ENCODE results near the gene MSTN.

The MSTN gene

GRCh38 chr2:190062601-190063000 lies at the start of gene MSTN:
Gene MSTN, minus strand, starts transcription at chr2:190062729. Its CDS starts 133 bp downstream, at chr2:190062596.
- no peak for DNase-seq (ENCODE audit: low read depth in 2 of 2, low spot score in 1 of 2)

- no peak for DNase-seq (ENCODE audit: low read depth in 2 of 2, low spot score in 1 of 2)
These were observed 48.6 kb upstream of the MSTN start for GRCh38 chr2:190111166-190111565.

GRCh38 chr2:190110699-190111098 lies 48.2 kb upstream of the MSTN start:
- no peak for DNase-seq (ENCODE audit: low read depth in 2 of 2, low spot score in 1 of 2)

GRCh38 chr2:190110131-190110530 lies 47.6 kb upstream of the MSTN start:
- no peak for DNase-seq (ENCODE audit: low read depth in 2 of 2, low spot score in 1 of 2)

GRCh38 chr2:190107409-190107808 lies 44.9 kb upstream of the MSTN start:
- no peak for DNase-seq (ENCODE audit: low read depth in 2 of 2, low spot score in 1 of 2)

- no peak for DNase-seq (ENCODE audit: low read depth in 2 of 2, low spot score in 1 of 2)
These were observed 44.3 kb upstream of the MSTN start for GRCh38 chr2:190106783-190107182.

- no peak for DNase-seq (ENCODE audit: low read depth in 2 of 2, low spot score in 1 of 2)
These were observed 43.0 kb upstream of the MSTN start for GRCh38 chr2:190105554-190105953.

- no peak for DNase-seq (ENCODE audit: low read depth in 2 of 2, low spot score in 1 of 2)
These were observed 40.6 kb upstream of the MSTN start for GRCh38 chr2:190103144-190103543.

GRCh38 chr2:190099890-190100697 lies 37.6 kb upstream of the MSTN start:
- no peak for DNase-seq (ENCODE audit: low read depth in 2 of 2, low spot score in 1 of 2)

- DNase-seq (ENCODE audit: low read depth in 2 of 2, low spot score in 1 of 2), result no peak
These were observed 36.3 kb upstream of the MSTN start for GRCh38 chr2:190098851-190099250.

- DNase-seq (ENCODE audit: low read depth in 2 of 2, low spot score in 1 of 2), result no peak
These were observed 34.6 kb upstream of the MSTN start for GRCh38 chr2:190097115-190097514.

- DNase-seq (ENCODE audit: low read depth in 2 of 2, low spot score in 1 of 2), result no peak
These were observed 31.9 kb upstream of the MSTN start for GRCh38 chr2:190094316-190094871.

- DNase-seq (ENCODE audit: low read depth in 2 of 2, low spot score in 1 of 2), result no peak
These were observed 31.3 kb upstream of the MSTN start for GRCh38 chr2:190093793-190094192.

- no peak for DNase-seq (ENCODE audit: low read depth in 2 of 2, low spot score in 1 of 2)
These were observed 27.6 kb upstream of the MSTN start for GRCh38 chr2:190090148-190090547.

- DNase-seq (ENCODE audit: low read depth in 2 of 2, low spot score in 1 of 2), result no peak
These were observed 26.4 kb upstream of the MSTN start for GRCh38 chr2:190088917-190089316.

- DNase-seq (ENCODE audit: low read depth in 2 of 2, low spot score in 1 of 2), result no peak
These were observed 22.2 kb upstream of the MSTN start for GRCh38 chr2:190084704-190085103.

GRCh38 chr2:190082118-190082517 lies 19.6 kb upstream of the MSTN start:
- no peak for DNase-seq (ENCODE audit: low read depth in 2 of 2, low spot score in 1 of 2)

GRCh38 chr2:190080527-190081049 lies 18.1 kb upstream of the MSTN start:
- no peak for DNase-seq (ENCODE audit: low read depth in 2 of 2, low spot score in 1 of 2)

GRCh38 chr2:190079160-190079559 lies 16.6 kb upstream of the MSTN start:
- DNase-seq (ENCODE audit: low read depth in 2 of 2, low spot score in 1 of 2), result no peak

GRCh38 chr2:190075623-190076022 lies 13.1 kb upstream of the MSTN start:
- no peak for DNase-seq (ENCODE audit: low read depth in 2 of 2, low spot score in 1 of 2)

- DNase-seq (ENCODE audit: low read depth in 2 of 2, low spot score in 1 of 2), result no peak
These were observed 7.6 kb upstream of the MSTN start for GRCh38 chr2:190069936-190070696.

GRCh38 chr2:190068764-190069163 lies 6.2 kb upstream of the MSTN start:
- DNase-seq (ENCODE audit: low read depth in 2 of 2, low spot score in 1 of 2), result no peak
